ENCODE results near the gene DDX51.

DDX51 gene

DNA sequence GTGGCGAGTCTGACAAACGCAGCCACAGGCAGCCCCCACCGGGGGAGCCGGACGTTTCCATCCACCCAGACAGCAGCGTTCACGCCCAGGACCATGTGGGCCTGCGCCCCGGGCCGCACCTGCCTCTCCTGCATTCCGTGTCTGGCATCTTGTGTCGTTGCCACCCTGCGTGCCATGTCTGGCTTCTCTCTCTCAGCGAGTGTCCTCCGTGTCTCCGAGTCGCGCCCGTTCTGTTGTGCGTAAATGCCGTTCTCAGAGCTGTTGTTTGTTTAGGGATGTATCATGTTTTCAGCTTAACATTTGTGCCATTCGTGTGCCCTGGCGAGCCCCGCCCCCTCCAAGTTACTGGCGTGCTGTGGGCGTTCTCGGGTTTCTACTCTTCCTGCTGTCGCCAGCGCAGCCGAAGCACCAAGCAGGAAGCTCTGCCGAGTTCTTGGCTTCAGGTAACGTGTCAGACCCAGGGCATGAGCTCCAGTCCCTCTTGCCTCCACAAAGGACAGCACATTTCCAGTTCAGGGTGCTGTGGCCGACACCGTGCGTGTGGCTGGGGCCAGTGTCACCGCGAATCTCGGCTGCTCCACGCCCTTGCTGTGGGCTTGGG is 34.8 kb upstream of the DDX51 start:
- peak; percentile 32 for DNase-seq

GRCh38 chr12:132178316-132178715 is 34.2 kb upstream of the DDX51 start:
- no peak for DNase-seq

DNA sequence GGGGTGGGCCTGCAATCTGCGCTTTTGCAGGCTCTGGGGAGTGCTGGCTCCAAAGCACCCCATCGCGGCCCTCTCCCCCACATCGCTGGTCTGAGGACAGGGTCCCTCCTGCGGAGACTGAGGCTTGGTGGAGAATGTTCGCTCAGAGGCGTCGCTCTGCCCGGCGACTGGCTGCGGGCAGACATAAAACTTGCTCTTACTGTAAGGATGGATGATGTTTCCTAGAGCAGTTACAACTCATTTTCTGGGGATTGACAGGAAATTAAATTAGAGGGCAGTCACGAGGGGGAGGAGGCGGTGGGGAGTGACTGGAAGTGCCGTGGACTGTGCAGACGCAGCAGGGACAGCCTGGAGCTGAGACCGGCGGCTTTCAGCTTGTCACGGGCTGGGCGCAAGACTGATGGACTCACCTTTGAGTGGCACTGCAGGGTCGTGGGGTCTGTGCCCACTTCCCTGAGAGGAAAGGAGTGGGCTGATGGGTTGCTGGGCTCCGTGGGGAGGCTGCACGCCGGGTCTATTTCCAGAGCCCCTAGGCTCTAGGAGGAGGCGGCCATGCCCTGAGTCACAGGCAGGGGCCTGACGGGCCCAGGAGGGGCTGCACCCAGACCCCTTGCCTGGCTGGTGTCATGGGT is 32.9 kb upstream of the DDX51 start:
- no peak for DNase-seq

DNA sequence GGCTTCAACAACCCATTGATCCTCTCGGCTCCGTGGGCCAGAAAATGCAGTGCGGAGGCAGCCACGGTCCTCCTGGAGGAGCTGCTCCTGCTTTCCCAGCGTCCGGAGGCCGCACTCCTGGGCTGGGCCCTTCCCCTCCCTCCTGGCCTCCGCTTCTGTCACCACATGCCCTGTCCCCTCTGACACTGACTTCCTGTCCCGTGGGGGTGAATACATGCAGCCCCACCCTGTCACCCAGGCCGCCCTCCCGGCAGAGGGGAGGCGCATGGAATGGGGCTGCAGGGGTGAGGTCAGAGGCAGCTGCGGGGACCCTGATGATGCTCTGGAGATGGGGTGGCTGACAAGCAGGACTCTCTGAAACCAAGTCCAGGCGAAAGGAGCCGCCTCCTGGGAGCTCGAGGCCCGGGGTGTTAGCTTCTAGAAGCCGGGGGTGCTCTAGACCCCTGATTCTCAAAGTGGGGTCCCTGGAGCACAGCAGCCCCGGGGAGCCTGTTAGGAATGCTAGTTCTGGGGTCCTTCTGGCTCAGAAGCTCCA is 32.3 kb upstream of the DDX51 start:
- DNase-seq = no peak

GRCh38 chr12:132175496-132176384 is 31.6 kb upstream of the DDX51 start:
- DNase-seq = no peak

- no peak for DNase-seq
Measured at GRCh38 chr12:132174839-132175490, 30.8 kb upstream of the DDX51 start.

GRCh38 chr12:132174015-132174838 is 30.1 kb upstream of the DDX51 start:
- DNase-seq = no peak

GRCh38 chr12:132173135-132174014 is 29.3 kb upstream of the DDX51 start:
- DNase-seq = no peak

DNA sequence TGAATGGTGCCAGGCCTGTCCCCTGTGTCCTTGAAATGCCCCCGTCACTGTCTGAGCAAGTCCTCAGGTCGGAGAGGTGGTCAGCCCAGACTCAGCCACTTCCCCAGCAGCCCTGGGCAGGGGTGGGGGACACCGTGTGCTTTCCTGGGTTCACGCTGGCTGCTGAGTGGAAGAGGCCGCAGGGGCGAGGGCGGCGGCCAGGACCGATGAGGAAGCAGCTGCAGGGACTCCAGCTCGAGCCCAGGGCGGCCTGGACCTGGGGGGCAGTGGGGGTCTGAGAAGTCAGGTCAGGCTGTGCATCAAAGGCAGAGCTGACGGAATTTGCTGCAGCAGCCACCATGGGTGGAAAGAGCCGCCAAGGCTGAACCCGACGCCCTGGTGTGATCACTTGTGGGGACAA is 28.5 kb upstream of the DDX51 start:
- DNase-seq = no peak

DNA sequence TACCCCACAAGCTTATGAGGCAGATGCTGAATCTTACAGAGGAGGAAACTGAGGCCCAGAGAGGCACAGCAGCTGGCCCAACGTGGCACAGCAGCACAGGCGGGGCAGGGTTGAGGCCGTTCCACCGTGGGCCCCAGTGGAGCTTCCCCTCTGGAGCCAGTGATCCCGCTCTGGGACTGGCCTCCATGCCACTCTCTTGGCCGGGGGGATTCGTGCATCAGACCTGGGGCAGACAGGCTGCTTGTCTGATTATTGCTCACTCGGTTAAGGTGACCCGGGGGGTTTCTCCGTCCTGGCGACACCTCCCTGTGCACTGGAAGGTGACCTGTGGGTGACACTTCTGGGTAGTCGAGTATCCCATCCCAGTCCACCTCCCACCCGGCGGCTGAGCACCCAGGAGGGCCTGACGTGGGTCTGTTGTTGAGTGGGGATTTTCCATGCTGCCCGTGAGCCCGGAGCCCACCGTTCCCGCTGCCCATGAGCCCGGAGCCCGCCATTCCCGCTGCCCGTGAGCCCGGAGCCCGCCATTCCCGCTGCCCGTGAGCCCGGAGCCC is 27.9 kb upstream of the DDX51 start:
- no peak for DNase-seq

GRCh38 chr12:132171293-132171967 is 27.3 kb upstream of the DDX51 start:
- no peak for DNase-seq

DNA sequence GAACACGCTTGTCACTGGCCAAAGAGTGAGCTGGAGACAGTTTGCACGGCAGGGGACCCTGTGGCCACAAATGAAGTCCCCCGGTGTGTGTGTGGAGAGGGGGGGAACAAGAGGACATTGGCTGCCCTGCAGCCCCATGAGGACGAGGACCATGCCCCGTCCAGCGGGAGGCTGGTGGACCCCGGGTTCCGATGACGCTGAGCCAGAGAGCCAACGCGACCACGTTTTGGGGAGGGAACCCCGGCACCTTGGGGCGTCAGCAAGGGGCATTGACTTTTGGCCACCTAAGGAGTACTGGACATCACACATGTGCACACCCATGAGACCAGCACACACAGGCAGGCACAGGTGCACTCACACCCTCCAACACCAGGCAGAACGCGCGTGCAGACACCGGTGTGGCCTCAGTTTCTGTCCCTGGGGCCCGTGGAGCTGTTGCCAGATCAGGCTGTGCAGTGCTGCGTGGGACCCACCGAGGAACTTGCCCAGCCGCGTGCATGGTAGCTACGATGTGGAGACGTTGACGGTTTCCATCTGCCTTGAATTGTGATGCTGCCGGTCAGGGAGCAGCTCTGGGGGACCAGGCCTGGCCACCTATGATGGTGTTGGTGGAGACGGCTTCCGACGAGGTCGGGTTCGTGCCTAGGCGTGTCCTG is 26.6 kb upstream of the DDX51 start:
- no peak for DNase-seq

- no peak for DNase-seq
Measured at GRCh38 chr12:132170094-132170636, 26.0 kb upstream of the DDX51 start.

- no peak for DNase-seq
Measured at GRCh38 chr12:132169376-132169775, 25.3 kb upstream of the DDX51 start.

DNA sequence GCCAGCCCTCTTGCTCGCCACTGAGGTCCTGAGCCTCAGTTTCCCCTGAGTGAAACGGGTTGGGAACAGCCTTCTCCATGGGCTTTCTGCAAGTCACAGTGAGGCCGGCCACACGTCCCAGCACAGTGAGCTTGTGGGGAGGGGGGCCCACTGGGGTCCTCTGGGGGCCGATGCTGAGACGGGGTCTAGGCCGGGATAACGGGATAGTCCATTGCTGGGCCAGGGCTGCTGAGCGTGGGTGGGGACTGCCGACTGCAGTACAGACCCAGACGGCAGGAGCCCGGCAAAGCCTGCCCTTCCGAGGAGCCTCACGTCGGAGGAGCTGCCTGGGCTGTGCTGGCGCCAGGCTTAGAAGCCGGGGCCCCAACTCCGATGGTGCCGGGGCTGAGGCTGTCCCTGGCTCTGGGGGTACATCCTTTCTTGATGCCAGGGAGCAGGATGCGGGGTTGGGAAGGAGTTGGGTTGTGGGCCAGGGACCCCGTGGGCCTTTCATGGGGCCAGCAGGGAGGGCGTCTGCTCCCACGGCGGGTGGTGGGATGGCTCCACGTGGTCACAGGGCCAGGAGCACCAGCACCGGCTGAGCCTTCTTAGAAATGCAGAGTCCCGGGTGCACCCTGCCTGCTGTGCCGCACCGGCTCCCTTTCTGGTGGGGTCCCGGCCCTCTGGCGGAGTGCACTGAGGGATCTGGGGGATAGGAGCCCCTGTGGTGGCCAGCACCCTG is 24.4 kb upstream of the DDX51 start:
- no peak for DNase-seq

DNA sequence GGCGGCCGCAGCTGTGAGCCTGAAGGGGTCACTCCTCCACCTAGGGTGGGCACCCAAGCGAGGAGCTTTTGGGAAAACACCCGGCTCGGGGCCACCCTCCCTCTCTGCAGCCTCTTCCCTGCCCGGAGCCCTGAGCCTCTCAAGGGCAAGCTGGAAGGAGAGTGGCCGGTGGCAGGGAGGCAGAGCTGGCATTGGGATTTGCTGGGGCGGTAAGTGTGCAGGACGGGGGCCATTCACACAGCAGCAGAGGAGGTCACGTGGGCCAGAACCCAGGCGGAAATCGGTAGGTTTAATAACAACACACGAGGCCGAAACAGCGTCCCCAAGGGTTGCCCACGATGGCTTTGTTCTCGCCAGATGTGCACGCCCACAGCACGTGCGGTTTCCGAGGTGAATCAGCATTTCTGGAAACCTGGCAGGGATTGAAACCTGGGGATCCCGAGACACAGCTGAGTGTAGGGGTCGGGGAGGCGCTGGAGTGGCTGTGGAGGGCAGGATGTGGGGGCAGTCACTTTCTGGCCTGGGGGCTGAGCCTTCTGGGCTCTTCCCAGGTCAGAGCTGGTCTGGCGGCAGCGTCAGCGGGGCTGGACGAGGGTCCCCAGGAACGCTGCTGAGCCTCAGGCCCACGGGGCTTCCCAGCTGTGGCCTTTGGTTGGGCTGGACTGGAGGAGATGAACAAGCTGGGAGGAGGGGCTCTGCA is 23.6 kb upstream of the DDX51 start:
- peak; percentile 39 for DNase-seq

GRCh38 chr12:132166801-132167591 is 22.9 kb upstream of the DDX51 start:
- no peak for DNase-seq
